GM19438 (cell line): ENCODE measurements around the gene SLC25A25.
A peak's percentile ranks its signal among the peaks of the same experiment; 100 is the strongest.
"Not testable (repeated sequence)": the region's sequence is repeated elsewhere in the genome, so short reads cannot be mapped to it uniquely, and the experiment has no call there.

Source experiments
- ATAC-seq: cut with Tn5 transposase; IDR thresholded peaks from one replicate; pipeline ENCODE4 v1.9.1; 2021; ENCODE audit warnings: low read depth; ENCODE audit not compliant: unreplicated experiment

Gene SLC25A25

GRCh38 chr9:128107468-128108268 is 39.6 kb downstream of the SLC25A25 start:
- ATAC-seq, result no peak

- ATAC-seq, result no peak
These were observed 40.4 kb downstream of the SLC25A25 start for GRCh38 chr9:128108269-128109049.

GRCh38 chr9:128109050-128109709 is 41.1 kb downstream of the SLC25A25 start:
- ATAC-seq, result no peak

GRCh38 chr9:128111726-128112125 is 43.7 kb downstream of the SLC25A25 start:
- not testable (repeated sequence) for ATAC-seq

- ATAC-seq, result no peak
These were observed 45.7 kb downstream of the SLC25A25 start for GRCh38 chr9:128113526-128114325.

- ATAC-seq, result no peak
These were observed 46.5 kb downstream of the SLC25A25 start for GRCh38 chr9:128114326-128115186.

GRCh38 chr9:128115187-128116103 is 47.4 kb downstream of the SLC25A25 start:
- no peak for ATAC-seq

- ATAC-seq, result no peak
These were observed 48.4 kb downstream of the SLC25A25 start for GRCh38 chr9:128116104-128117083.

- peak; percentile 72 for ATAC-seq
These were observed 49.8 kb downstream of the SLC25A25 start for GRCh38 chr9:128117613-128118471.

GRCh38 chr9:128118472-128118857 is 50.4 kb downstream of the SLC25A25 start:
- no peak for ATAC-seq

GRCh38 chr9:128118971-128119665 is 51.1 kb downstream of the SLC25A25 start:
- no peak for ATAC-seq

- no peak for ATAC-seq
These were observed 52.2 kb downstream of the SLC25A25 start for GRCh38 chr9:128120061-128120740.

- ATAC-seq, result no peak
These were observed 52.9 kb downstream of the SLC25A25 start for GRCh38 chr9:128120741-128121465.

- ATAC-seq, result no peak
These were observed 53.4 kb downstream of the SLC25A25 start for GRCh38 chr9:128121466-128121810.
